Coronary artery (tissue), 2 donors: ENCODE measurements around the gene PAPOLA.

Experiments
- DNase-seq: peaks from one replicate; pipeline ENCODE4 v3.0.0-alpha.2; 2017; ENCODE audit warnings: low spot score
- H3K27ac ChIP-seq, 2 donors: fragments of 200-600 bp; sonication (generic); one replicate each; pipeline ENCODE4 v1.5.1; 2016 to 2019
- H3K4me3 ChIP-seq: fragments of 200-600 bp; sonication (generic); 2 replicates; pipeline ENCODE4 v1.5.1; 2016; ENCODE audit warnings: mild to moderate bottlenecking, moderate library complexity
- TF ChIP-seq, protein P1 (sequence below): fragments of 200-600 bp; sonication (generic); IDR thresholded peaks from one replicate; pipeline ENCODE4 v1.5.1; 2019; ENCODE audit warnings: antibody characterized with exemption

Gene PAPOLA

DNA sequence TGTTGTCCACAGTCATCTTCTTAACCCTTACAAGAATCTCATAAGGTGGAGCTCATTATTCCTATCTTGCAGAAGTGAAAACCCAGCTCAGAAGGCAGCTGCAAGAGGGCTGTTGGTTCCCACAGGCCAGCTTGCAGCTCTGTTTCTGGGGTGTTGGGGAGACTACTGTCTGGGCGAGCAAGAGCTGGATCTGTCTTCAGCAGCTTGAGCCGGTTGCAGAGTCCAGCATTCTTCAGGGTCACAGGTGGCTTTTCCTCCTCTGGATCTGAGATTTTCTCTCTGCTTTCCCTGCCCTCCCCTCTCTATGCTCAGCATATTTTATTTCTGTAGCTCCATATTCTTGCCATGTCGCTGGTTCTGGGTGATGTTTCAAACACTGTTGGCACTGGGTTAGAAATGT, 87.4 kb downstream of the PAPOLA start:
- Histone ChIP-seq H3K27ac (no peak overlapping the region), H3K4me3 (no peak overlapping the region)
- DNase-seq = no peak
- TF ChIP-seq, protein P1, sequence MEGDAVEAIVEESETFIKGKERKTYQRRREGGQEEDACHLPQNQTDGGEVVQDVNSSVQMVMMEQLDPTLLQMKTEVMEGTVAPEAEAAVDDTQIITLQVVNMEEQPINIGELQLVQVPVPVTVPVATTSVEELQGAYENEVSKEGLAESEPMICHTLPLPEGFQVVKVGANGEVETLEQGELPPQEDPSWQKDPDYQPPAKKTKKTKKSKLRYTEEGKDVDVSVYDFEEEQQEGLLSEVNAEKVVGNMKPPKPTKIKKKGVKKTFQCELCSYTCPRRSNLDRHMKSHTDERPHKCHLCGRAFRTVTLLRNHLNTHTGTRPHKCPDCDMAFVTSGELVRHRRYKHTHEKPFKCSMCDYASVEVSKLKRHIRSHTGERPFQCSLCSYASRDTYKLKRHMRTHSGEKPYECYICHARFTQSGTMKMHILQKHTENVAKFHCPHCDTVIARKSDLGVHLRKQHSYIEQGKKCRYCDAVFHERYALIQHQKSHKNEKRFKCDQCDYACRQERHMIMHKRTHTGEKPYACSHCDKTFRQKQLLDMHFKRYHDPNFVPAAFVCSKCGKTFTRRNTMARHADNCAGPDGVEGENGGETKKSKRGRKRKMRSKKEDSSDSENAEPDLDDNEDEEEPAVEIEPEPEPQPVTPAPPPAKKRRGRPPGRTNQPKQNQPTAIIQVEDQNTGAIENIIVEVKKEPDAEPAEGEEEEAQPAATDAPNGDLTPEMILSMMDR = no peak

GRCh38 chr14:96590190-96590864, 88.1 kb downstream of the PAPOLA start:
- DNase-seq = no peak
- no peak overlapping the region for H3K27ac ChIP-seq
- no peak overlapping the region for H3K4me3 ChIP-seq
- TF ChIP-seq, protein P1 = no peak

DNA sequence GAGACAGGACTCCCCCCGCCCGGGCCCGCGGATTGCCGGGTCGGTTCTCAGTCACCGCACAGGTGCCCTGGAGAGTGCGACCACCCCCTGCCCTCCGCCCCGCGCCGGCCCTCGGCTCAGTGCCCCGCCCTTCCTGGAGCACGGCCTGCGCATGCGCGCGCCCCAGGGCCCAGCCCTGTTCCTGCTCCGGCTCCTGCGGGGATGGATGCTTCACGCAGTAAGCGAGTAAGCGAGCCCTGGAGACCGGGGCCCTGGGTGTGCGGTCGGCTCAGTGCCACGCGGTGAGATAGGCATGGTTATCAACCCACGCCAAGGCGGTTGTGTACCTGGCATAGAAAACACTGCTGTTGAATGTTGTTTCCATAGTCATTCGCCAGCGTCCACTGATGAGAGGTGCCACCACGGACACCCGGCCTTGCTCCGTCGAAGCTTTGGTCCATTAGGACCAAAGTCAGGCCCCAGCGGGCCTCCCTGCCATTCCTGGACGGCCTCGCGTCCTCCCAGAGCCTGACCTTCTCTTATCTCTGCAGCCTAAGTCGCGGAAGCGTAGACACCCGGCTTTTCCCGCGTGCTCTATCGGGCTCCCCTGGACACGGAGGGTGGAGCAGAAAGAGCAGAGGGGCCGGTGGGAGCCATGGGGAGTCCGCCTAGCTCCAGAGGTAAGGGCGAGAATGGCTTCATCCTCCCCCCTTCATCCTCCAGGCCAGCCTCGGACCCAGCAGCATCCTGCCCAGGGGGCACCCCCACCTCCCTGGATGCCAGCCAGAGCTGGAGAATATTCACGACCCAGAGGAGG, 90.6 kb downstream of the PAPOLA start:
- Histone ChIP-seq H3K4me3 (peak overlapping the region; percentile 69), H3K27ac (no peak overlapping the region)
- no peak for DNase-seq
- TF ChIP-seq, protein P1 = no peak

- no peak overlapping the region for H3K27ac ChIP-seq
- H3K4me3 ChIP-seq = no peak overlapping the region
- DNase-seq = no peak
- TF ChIP-seq, protein P1 = no peak
These were observed 92.8 kb downstream of the PAPOLA start for GRCh38 chr14:96594961-96595360.

- Histone ChIP-seq H3K27ac (no peak overlapping the region), H3K4me3 (no peak overlapping the region)
- no peak for DNase-seq
- TF ChIP-seq, protein P1 = no peak
These were observed 95.5 kb downstream of the PAPOLA start for GRCh38 chr14:96597680-96598079.

DNA sequence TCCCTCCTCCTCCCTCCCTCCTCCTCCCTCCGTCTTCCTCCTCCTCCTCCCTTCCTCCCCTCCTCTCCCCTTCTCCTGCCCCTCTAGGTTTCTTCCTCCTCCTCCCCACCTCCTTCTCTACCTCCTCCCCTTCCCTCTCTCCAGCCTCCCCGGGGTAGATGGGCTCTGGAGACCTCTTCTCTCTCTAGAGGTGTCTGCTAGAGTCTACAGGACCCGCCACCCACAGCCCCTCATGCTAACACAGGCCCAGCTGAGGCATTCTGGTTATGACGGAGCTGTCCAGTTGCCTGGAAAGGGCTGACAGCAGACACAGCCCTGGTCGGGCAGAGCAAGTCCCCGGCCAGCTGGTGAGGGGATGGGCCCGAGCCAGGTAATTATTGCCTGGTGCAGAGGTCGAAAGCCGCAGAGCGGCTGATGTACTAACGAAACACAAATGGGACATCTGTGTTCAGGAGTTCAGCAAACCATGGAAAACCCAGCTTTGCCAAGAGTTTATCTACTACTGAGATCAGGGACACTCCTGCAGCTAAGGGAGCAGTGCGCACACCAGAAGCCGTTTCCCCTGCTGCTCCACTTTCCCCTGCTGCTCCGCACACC, 96.2 kb downstream of the PAPOLA start:
- no peak overlapping the region for H3K4me3 ChIP-seq
- no peak for DNase-seq
- TF ChIP-seq, protein P1 = no peak

More for the DNA sequence above, 96.2 kb downstream of the PAPOLA start:
- no peak overlapping the region for H3K27ac ChIP-seq
